ENCODE measurements around the gene OR2H1.

Gene OR2H1

GRCh38 chr6:29465801-29466200 lies 8.8 kb downstream of the OR2H1 start:
- Histone ChIP-seq H2AK5ac (ENCODE audit: low read depth, low read length) (no peak overlapping the region), H3K9me3 (replicated peaks in 1 of 2; ENCODE audit: control insufficient read depth in 2 of 2, insufficient read depth in 1 of 2, low read depth in 1 of 2, low read length in 2 of 2) (no peaks in the 10 kb centered on the region), H2BK12ac (ENCODE audit: low read length) (no peak overlapping the region), H4K8ac (ENCODE audit: low read depth, low read length) (no peak overlapping the region), H2BK120ac (ENCODE audit: low read depth, low read length) (no peak overlapping the region), H3K79me1 (ENCODE audit: low read depth, low read length) (no peaks in the 10 kb centered on the region), H2BK5ac (ENCODE audit: low read length) (no peak overlapping the region), H3K36me3 (replicated peaks in 1 of 2; ENCODE audit: control insufficient read depth in 2 of 2, insufficient read depth in 2 of 2, low read length in 2 of 2) (no peaks in the 10 kb centered on the region), H3K4ac (ENCODE audit: low read length) (no peak overlapping the region), H3K27ac (replicated peaks; ENCODE audit: low read length) (no peak overlapping the region), H3K4me3 (ENCODE audit: low read length in 2 of 2) (no peak overlapping the region), H4K91ac (ENCODE audit: low read depth, low read length, poor library complexity) (no peak overlapping the region), H3K4me1 (ENCODE audit: control insufficient read depth in 2 of 2, insufficient read depth in 1 of 2, low read depth in 1 of 2, low read length in 2 of 2) (no peaks in the 10 kb centered on the region), H3K14ac (ENCODE audit: low read length) (no peak overlapping the region), H3K27me3 (ENCODE audit: control insufficient read depth in 3 of 3, insufficient read depth in 3 of 3, low read depth in 1 of 3, low read length in 3 of 3) (no peaks in the 10 kb centered on the region), H3K18ac (ENCODE audit: low read length) (no peak overlapping the region), H3K4me2 (ENCODE audit: insufficient read depth, low read length, poor library complexity, severe bottlenecking) (no peak overlapping the region), H2BK15ac (ENCODE audit: low read length) (no peak overlapping the region), H3K9ac (ENCODE audit: low read depth, low read length, poor library complexity) (no peak overlapping the region), H2AFZ (ENCODE audit: low read length) (no peak overlapping the region), H3K23ac (ENCODE audit: low read depth, low read length, poor library complexity) (no peak overlapping the region)
- no peak for DNase-seq (ENCODE audit: low spot score)
- no CpG with 5 or more reads among the region's 2 CpGs for WGBS, 2 donors (ENCODE audit: extremely low coverage in 2 of 2, insufficient read length in 2 of 2, insufficient replicate concordance in 1 of 2)

DNA sequence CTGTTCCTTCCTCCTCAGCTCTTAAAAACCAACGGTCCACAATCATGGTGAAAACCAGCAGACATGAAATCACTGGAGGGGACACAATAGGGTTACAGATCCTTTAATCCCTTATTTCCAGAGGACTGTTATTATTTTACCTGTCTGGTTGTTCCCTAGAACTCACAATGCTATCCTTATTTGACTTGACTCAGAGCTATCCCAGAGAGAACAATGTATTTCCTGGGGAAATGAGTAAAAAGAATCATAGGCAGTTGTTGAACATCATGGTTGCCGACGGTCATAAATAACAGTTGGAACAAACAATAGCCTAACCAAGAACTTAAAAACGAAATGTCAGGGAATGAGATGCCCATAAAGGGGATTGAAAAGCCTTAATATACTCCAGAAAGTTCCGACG lies 9.3 kb downstream of the OR2H1 start:
- Histone ChIP-seq H3K14ac (ENCODE audit: low read length) (no peak overlapping the region), H4K91ac (ENCODE audit: low read depth, low read length, poor library complexity) (no peak overlapping the region), H3K4ac (ENCODE audit: low read length) (no peak overlapping the region), H3K4me3 (ENCODE audit: low read length in 2 of 2) (no peak overlapping the region), H3K18ac (ENCODE audit: low read length) (no peak overlapping the region), H3K4me2 (ENCODE audit: insufficient read depth, low read length, poor library complexity, severe bottlenecking) (no peak overlapping the region), H3K23ac (ENCODE audit: low read depth, low read length, poor library complexity) (no peak overlapping the region), H4K8ac (ENCODE audit: low read depth, low read length) (no peak overlapping the region), H3K36me3 (replicated peaks in 1 of 2; ENCODE audit: control insufficient read depth in 2 of 2, insufficient read depth in 2 of 2, low read length in 2 of 2) (no peaks in the 10 kb centered on the region), H2BK120ac (ENCODE audit: low read depth, low read length) (no peak overlapping the region), H2BK15ac (ENCODE audit: low read length) (no peak overlapping the region), H3K4me1 (ENCODE audit: control insufficient read depth in 2 of 2, insufficient read depth in 1 of 2, low read depth in 1 of 2, low read length in 2 of 2) (no peaks in the 10 kb centered on the region), H3K27ac (replicated peaks; ENCODE audit: low read length) (no peak overlapping the region), H2AK5ac (ENCODE audit: low read depth, low read length) (no peak overlapping the region), H2AFZ (ENCODE audit: low read length) (no peak overlapping the region), H2BK12ac (ENCODE audit: low read length) (no peak overlapping the region), H3K9ac (ENCODE audit: low read depth, low read length, poor library complexity) (no peak overlapping the region), H3K79me1 (ENCODE audit: low read depth, low read length) (no peaks in the 10 kb centered on the region), H3K9me3 (replicated peaks in 1 of 2; ENCODE audit: control insufficient read depth in 2 of 2, insufficient read depth in 1 of 2, low read depth in 1 of 2, low read length in 2 of 2) (no peaks in the 10 kb centered on the region), H3K27me3 (ENCODE audit: control insufficient read depth in 3 of 3, insufficient read depth in 3 of 3, low read depth in 1 of 3, low read length in 3 of 3) (no peaks in the 10 kb centered on the region), H2BK5ac (ENCODE audit: low read length) (no peak overlapping the region)
- no CpG with 5 or more reads among the region's 6 CpGs for WGBS, 2 donors (ENCODE audit: extremely low coverage in 2 of 2, insufficient read length in 2 of 2, insufficient replicate concordance in 1 of 2)
- DNase-seq (ENCODE audit: low spot score): no peak

- H2BK120ac ChIP-seq (ENCODE audit: low read depth, low read length): no peak overlapping the region
- DNase-seq (ENCODE audit: low spot score): no peak
These were observed 18.0 kb downstream of the OR2H1 start for GRCh38 chr6:29474996-29475395.

GRCh38 chr6:29477923-29478450 lies 21.0 kb downstream of the OR2H1 start:
- H4K8ac ChIP-seq (ENCODE audit: low read depth, low read length): no peak overlapping the region
- no peak overlapping the region for H2BK5ac ChIP-seq (ENCODE audit: low read length)
- H3K4me1 ChIP-seq (ENCODE audit: control insufficient read depth in 2 of 2, insufficient read depth in 1 of 2, low read depth in 1 of 2, low read length in 2 of 2): no peaks in the 10 kb centered on the region
- H2BK12ac ChIP-seq (ENCODE audit: low read length): no peak overlapping the region
- WGBS, 2 donors (ENCODE audit: extremely low coverage in 2 of 2, insufficient read length in 2 of 2, insufficient replicate concordance in 1 of 2): no CpG with 5 or more reads among the region's 5 CpGs
- peaks cover 0 to 2% of the 10 kb centered on the region in 2 donors for H3K9me3 ChIP-seq (replicated peaks in 1 of 2; ENCODE audit: control insufficient read depth in 2 of 2, insufficient read depth in 1 of 2, low read depth in 1 of 2, low read length in 2 of 2)
- H3K27me3 ChIP-seq (ENCODE audit: control insufficient read depth in 3 of 3, insufficient read depth in 3 of 3, low read depth in 1 of 3, low read length in 3 of 3): no peaks in the 10 kb centered on the region
- no peak overlapping the region for H3K14ac ChIP-seq (ENCODE audit: low read length)
- no peak overlapping the region for H3K4me2 ChIP-seq (ENCODE audit: insufficient read depth, low read length, poor library complexity, severe bottlenecking)
- no peak overlapping the region for H3K18ac ChIP-seq (ENCODE audit: low read length)
- no peaks in the 10 kb centered on the region for H3K79me1 ChIP-seq (ENCODE audit: low read depth, low read length)
- H3K9ac ChIP-seq (ENCODE audit: low read depth, low read length, poor library complexity): no peak overlapping the region
- no peak overlapping the region for H4K91ac ChIP-seq (ENCODE audit: low read depth, low read length, poor library complexity)
- H3K23ac ChIP-seq (ENCODE audit: low read depth, low read length, poor library complexity): no peak overlapping the region
- H3K4ac ChIP-seq (ENCODE audit: low read length): no peak overlapping the region
- H2AFZ ChIP-seq (ENCODE audit: low read length): no peak overlapping the region
- no peak overlapping the region for H2BK15ac ChIP-seq (ENCODE audit: low read length)
- no peak for DNase-seq (ENCODE audit: low spot score)
- H3K36me3 ChIP-seq (replicated peaks in 1 of 2; ENCODE audit: control insufficient read depth in 2 of 2, insufficient read depth in 2 of 2, low read length in 2 of 2): no peaks in the 10 kb centered on the region
- no peak overlapping the region for H2AK5ac ChIP-seq (ENCODE audit: low read depth, low read length)
- no peak overlapping the region for H3K4me3 ChIP-seq (ENCODE audit: low read length in 2 of 2)
- no peak overlapping the region for H3K27ac ChIP-seq (replicated peaks; ENCODE audit: low read length)
- no peak overlapping the region for H2BK120ac ChIP-seq (ENCODE audit: low read depth, low read length)

More at GRCh38 chr6:29474996-29475395, 18.0 kb downstream of the OR2H1 start:
- H4K8ac ChIP-seq (ENCODE audit: low read depth, low read length): no peak overlapping the region
- H2BK15ac ChIP-seq (ENCODE audit: low read length): no peak overlapping the region
- H3K4me3 ChIP-seq (ENCODE audit: low read length in 2 of 2): no peak overlapping the region
- peaks cover 0 to 3% (median 0%) of the 10 kb centered on the region in 3 experiments for H3K27me3 ChIP-seq (ENCODE audit: control insufficient read depth in 3 of 3, insufficient read depth in 3 of 3, low read depth in 1 of 3, low read length in 3 of 3)
- no peak overlapping the region for H3K23ac ChIP-seq (ENCODE audit: low read depth, low read length, poor library complexity)
- H3K9ac ChIP-seq (ENCODE audit: low read depth, low read length, poor library complexity): no peak overlapping the region
- H3K36me3 ChIP-seq (replicated peaks in 1 of 2; ENCODE audit: control insufficient read depth in 2 of 2, insufficient read depth in 2 of 2, low read length in 2 of 2): no peaks in the 10 kb centered on the region
- no peak overlapping the region for H3K14ac ChIP-seq (ENCODE audit: low read length)
- H3K4ac ChIP-seq (ENCODE audit: low read length): no peak overlapping the region
- H2AK5ac ChIP-seq (ENCODE audit: low read depth, low read length): no peak overlapping the region
- H2BK5ac ChIP-seq (ENCODE audit: low read length): no peak overlapping the region
- H3K9me3 ChIP-seq (replicated peaks in 1 of 2; ENCODE audit: control insufficient read depth in 2 of 2, insufficient read depth in 1 of 2, low read depth in 1 of 2, low read length in 2 of 2): peaks cover 0 to 2% of the 10 kb centered on the region in 2 donors
- H2AFZ ChIP-seq (ENCODE audit: low read length): no peak overlapping the region
- no peak overlapping the region for H2BK12ac ChIP-seq (ENCODE audit: low read length)
- H3K18ac ChIP-seq (ENCODE audit: low read length): no peak overlapping the region
- no peak overlapping the region for H4K91ac ChIP-seq (ENCODE audit: low read depth, low read length, poor library complexity)
- H3K27ac ChIP-seq (replicated peaks; ENCODE audit: low read length): no peak overlapping the region
- H3K79me1 ChIP-seq (ENCODE audit: low read depth, low read length): no peaks in the 10 kb centered on the region
- WGBS, 2 donors (ENCODE audit: extremely low coverage in 2 of 2, insufficient read length in 2 of 2, insufficient replicate concordance in 1 of 2): no CpG with 5 or more reads among the region's 2 CpGs
- H3K4me1 ChIP-seq (ENCODE audit: control insufficient read depth in 2 of 2, insufficient read depth in 1 of 2, low read depth in 1 of 2, low read length in 2 of 2): no peaks in the 10 kb centered on the region
- no peak overlapping the region for H3K4me2 ChIP-seq (ENCODE audit: insufficient read depth, low read length, poor library complexity, severe bottlenecking)

All from neuronal stem cell (in vitro differentiated cells).